Measurements from ENCODE around the gene ISYNA1.
A peak's percentile ranks its signal among the peaks of the same experiment; 100 is the strongest.

The ISYNA1 gene

GRCh38 chr19:18430417-18431144, 7.4 kb downstream of the ISYNA1 start:
- DNase-seq = no peak

- DNase-seq = no peak
Measured at GRCh38 chr19:18429717-18430416, 8.1 kb downstream of the ISYNA1 start.

- peak; percentile 78 for DNase-seq
Measured at GRCh38 chr19:18428787-18429674, 8.9 kb downstream of the ISYNA1 start.

GRCh38 chr19:18428173-18428786, 9.7 kb downstream of the ISYNA1 start:
- DNase-seq = no peak

DNA sequence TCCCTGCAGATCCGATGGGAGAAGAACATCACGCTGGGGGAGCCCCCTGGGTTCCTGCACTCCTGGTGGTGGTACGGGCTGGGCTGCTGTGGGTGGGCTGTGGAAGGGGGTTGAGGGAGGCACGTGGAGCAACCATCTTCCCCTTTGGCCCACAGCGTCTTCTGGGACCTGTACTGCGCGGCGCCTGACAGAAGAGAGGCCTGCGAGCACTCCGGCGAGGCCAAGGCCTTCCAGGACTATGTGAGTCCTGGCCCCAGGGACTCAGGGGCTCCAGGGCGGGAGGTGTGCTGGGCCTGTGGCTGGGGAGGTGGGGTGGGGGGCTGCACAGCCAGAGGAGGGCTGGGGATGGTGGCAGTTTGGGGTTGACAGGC, 10.2 kb downstream of the ISYNA1 start:
- DNase-seq = no peak

GRCh38 chr19:18427080-18427742, 10.7 kb downstream of the ISYNA1 start:
- DNase-seq = no peak

DNA sequence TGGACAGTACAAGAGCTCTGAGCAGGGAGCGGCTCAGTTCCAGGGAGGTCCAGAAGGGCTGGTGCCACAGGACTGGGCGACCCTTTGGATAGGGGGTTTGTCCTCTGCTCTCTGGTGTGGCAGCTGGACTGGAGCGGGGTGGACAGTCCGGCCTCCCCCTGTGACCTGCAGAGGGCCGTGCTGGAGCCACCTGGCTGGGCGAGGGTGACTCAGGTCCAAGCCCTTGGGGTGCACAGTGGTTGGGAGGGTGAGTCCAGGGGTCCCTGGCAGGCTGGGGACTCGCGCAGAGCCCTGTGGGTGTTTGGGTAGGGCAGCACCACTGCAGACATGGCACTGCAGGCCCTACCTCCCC, 11.5 kb downstream of the ISYNA1 start:
- no peak for DNase-seq

DNA sequence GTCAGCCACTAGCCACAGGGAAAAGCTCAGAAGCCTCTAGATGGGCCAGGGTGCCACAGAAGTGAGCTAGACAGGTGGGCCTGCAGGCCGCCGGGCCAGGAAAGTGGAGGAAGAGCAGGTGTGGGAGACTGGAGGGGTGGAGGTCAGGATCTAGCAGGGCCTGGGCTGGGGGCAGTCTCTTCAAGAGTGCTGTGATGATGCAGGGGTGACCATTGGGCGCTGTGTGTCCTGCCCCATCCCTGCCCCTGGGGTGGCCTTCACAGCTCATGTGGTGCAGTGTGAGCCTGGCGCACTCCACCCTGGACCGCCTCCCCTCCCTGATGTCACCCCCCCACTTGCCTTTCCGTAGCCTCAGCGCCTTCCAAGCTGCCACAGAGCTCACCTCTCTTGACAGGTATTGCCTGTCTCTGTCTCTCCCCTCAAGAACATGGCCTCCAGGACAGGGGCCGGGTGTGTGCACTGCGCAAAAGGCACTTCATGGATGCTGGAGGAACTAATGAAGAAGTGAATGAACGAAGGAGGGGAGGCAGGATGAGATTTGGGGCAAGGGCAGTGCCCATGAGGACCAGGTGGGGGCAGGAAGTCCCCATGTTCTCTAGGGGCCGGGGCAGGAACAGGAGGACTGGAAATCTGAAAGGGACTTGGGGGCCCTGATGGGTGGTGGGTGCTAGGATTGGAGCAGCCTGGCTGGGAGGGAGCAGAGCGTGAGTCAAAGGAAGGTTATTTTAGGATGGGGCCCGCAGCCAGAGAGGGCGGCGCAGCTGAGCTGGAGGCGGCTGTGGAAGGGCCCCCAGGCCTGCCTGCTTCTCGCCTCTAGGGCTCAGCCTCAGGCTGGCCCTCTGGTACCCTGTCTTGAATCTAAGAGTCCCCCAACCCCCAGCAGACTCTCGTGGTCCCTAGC, 12.2 kb downstream of the ISYNA1 start:
- DNase-seq = no peak

DNA sequence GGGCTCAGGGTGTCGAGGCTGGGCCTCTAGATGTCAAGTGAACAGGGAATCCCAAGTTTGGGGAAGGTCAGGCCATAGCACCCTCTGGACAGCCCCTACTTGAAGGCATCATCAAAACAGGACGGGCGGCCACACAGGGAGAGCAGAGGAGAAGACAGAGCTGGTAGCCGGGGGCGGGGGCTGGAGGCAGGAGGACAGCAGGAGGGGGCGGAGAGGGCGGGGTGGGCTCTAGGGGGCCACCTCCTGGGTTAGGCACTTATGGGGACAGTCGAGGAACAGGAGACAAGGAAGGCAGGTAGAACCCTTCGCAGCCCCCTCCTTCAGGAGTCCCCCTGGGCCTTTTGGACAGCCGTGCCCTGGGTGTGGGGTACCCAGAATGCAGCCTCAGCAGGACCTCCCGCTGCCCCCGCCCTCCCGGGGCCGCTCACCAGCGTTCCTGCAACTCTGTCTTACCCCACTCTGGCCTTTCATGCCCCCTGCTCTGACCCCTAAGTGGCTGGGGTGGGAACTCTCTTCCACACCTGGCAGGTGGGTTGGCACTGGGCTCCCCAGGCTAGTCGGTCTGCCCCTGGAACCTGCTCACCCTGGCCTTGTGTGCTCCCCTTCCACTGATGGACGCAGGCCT, 12.9 kb downstream of the ISYNA1 start:
- no peak for DNase-seq

GRCh38 chr19:18424122-18424889, 13.6 kb downstream of the ISYNA1 start:
- DNase-seq = no peak

GRCh38 chr19:18423258-18424020, 14.5 kb downstream of the ISYNA1 start:
- DNase-seq = no peak

DNA sequence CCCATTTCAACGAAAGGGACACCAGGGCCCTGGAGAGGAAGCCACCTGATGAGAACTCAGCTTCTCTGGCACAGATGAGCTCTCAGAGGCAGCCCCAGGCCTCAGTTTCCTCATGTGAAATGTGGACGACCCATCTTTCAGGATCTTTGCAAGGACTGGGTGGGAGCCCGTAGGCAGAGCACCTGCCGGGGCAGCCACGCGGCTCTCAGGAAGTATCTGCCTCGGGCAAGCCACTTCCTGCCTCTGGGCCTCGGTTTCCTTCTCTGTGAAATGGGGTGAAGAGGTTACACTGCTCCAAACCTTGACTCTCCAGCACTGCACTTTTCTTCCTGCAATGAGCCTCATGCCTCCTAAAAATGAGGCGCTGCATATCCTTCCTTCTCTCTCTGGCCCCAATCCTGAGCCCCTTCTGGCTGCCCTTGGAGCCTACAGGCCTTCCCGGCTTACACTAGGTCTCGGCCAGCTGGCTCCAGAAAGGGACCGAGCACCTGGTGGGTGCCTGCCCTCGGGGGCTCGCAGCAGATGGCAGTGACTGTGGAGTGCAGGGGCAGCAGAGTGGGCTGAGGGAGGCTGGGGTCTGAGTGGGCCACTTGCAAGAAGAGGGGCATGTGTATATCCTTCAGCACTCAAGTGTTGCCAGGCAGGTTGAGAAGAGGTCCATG, 15.3 kb downstream of the ISYNA1 start:
- no peak for DNase-seq

GRCh38 chr19:18421371-18421959, 16.5 kb downstream of the ISYNA1 start:
- no peak for DNase-seq

GRCh38 chr19:18420930-18421329, 17.0 kb downstream of the ISYNA1 start:
- DNase-seq = no peak

GRCh38 chr19:18419699-18420460, 18.1 kb downstream of the ISYNA1 start:
- DNase-seq = no peak

GRCh38 chr19:18419195-18419698, 18.7 kb downstream of the ISYNA1 start, which contains the start of gene SSBP4:
Gene SSBP4 (plus strand): TSS chr19:18419398. CDS start chr19:18419649, 251 bp downstream.
- peak; percentile 81 for DNase-seq

- no peak for DNase-seq
Measured at GRCh38 chr19:18418483-18419194, 19.3 kb downstream of the ISYNA1 start.

Data from NCI-H2029 (cell line).